Smooth muscle cell of the umbilical artery (primary cell): Measurements from ENCODE around the gene BCL2L11. TPM values are rescaled to one million over a fixed set of nuclear protein-coding genes. Genes with fewer than 3 reads are reported as not detected.

Source experiments
- total RNA-seq: library from RNA; depleted of rRNA; stranded (reverse); fragments of >200 nt; gene quantifications from 2 replicates; pipeline ENCODE4 v1.2.3, GENCODE V29; 2014

The BCL2L11 gene, protein sequence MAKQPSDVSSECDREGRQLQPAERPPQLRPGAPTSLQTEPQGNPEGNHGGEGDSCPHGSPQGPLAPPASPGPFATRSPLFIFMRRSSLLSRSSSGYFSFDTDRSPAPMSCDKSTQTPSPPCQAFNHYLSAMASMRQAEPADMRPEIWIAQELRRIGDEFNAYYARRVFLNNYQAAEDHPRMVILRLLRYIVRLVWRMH
- total RNA-seq, result 1.5 and 4.8 TPM in 2 replicates

DNA sequence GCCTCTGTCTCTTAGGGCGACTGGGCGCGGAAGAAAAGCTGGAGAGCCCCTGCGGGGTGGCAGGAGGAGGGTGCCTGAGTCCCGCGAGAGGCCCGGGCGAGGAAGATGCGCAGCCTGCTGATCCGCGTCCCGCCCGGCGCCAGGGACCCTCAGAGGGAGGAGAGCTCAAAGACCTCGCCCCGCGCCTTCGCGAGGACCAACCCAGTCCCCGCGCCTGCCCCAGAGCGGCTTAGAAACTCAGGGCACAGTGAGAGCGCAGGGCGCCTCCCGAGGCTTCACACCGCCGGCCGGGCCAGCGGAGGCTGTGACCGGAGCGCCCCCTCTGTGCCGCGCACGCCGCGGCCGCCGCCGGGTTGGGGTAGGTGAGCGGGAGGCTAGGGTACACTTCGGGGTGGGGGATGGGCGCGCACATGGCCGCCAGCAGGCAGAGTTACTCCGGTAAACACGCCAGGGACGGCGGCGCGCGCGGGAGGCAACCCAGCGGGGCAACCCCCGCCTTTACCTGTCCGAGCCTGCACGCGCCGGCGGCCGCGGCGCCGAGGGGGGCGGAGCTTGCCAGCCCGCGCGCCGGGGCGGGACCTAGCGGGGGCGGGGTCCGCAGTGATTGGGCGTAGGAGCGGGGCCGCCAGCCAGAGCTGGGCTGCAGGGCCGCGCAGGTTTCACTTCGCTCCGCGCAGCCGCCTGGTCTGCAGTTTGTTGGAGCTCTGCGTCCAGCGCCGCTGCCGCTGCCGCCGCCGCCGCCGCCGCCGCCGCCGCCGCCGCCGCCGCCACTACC, at the start of gene BCL2L11:
Gene BCL2L11, plus strand, starts transcription at position 662 of the 775 bp plus-strand sequence. CDS start 2,832 bp downstream, outside the sequence.

